Gastroesophageal sphincter (tissue), 4 donors: ENCODE results near the gene BATF3. TPM values are rescaled to one million over a fixed set of nuclear protein-coding genes. Genes with fewer than 3 reads are reported as not detected.

Source experiments
- ATAC-seq: fragments of 150-250 bp; one replicate; pipeline ENCODE4 v1.9.1; 2016; ENCODE audit warnings: mild to moderate bottlenecking, moderate library complexity
- H3K27ac ChIP-seq, 4 donors: fragments of 200-600 bp; sonication (generic) in 3 of 4; 1 replicate in 3 of 4; 2 replicates in 1 of 4; pipeline ENCODE4 v1.5.1; 2016 to 2019
- H3K27me3 ChIP-seq: fragments of 200-600 bp; sonication (generic); one replicate; pipeline ENCODE4 v1.5.1; 2019
- H3K36me3 ChIP-seq, 2 donors: fragments of 200-600 bp; sonication (generic); one replicate each; pipeline ENCODE4 v1.5.1; 2019; ENCODE audit warnings: control low read depth in 1 of 2
- H3K4me1 ChIP-seq, 3 donors: fragments of 200-600 bp; sonication (generic); 1 replicate in 2 of 3; 2 replicates in 1 of 3; pipeline ENCODE4 v1.5.1; 2016 to 2019; ENCODE audit warnings: control low read depth in 2 of 3
- H3K4me3 ChIP-seq, 2 donors: fragments of 200-600 bp; sonication (generic); one replicate each; pipeline ENCODE4 v1.5.1; 2019; ENCODE audit warnings: mild to moderate bottlenecking in 1 of 2, moderate library complexity in 1 of 2
- H3K9me3 ChIP-seq, 3 donors: fragments of 200-600 bp; sonication (generic); one replicate each; pipeline ENCODE4 v1.5.1; 2017 to 2019; ENCODE audit warnings: control low read depth in 2 of 3
- EP300 ChIP-seq: sonication (generic); formaldehyde crosslinking; IDR thresholded peaks from one replicate; pipeline ENCODE4 v1.6.1; 2017; ENCODE audit warnings: antibody characterized with exemption, mild to moderate bottlenecking
- POLR2A ChIP-seq, 2 donors: fragments of 450-650 bp; IDR thresholded peaks; one replicate each; pipeline ENCODE4 v1.6.1; 2017; ENCODE audit warnings: antibody characterized with exemption in 2 of 2, mild to moderate bottlenecking in 2 of 2, moderate library complexity in 1 of 2
- POLR2AphosphoS5 ChIP-seq: sonication (generic); formaldehyde crosslinking; IDR thresholded peaks from one replicate; pipeline ENCODE4 v1.6.1; 2017; ENCODE audit warnings: antibody characterized with exemption
- WGBS, 2 donors: methylation state at CpG; one replicate each; pipeline ENCODE4 v1.1.5; 2018; ENCODE audit warnings: low coverage in 1 of 2; 5-methylcytosine and 5-hydroxymethylcytosine counted together
- total RNA-seq, 4 donors: library from RNA; depleted of rRNA; stranded (reverse); fragments of >200 nt; gene quantifications; one replicate each; pipeline ENCODE4 v1.1.0, GENCODE V29; 2016
- TF ChIP-seq, protein P1 (sequence below), 4 experiments: fragments of 200-600 bp in 2 of 4; fragments of 450-650 bp in 2 of 4; sonication (generic) in 1 of 4; IDR thresholded peaks; one replicate each; pipeline ENCODE4 v1.5.1; 2017 to 2019; ENCODE audit warnings: antibody characterized with exemption in 4 of 4, mild to moderate bottlenecking in 2 of 4, moderate library complexity in 2 of 4

Gene BATF3
- total RNA-seq, 4 donors from 2014 or later = 0.31 to 3.9 (median 3.7) TPM

- no peaks in the 10 kb centered on the region for H3K36me3 ChIP-seq
- no peaks in the 10 kb centered on the region for H3K27me3 ChIP-seq
- 50% methylated on average over 1 of the region's 1 CpG; no CpG with 5 or more reads in 1 of the 2 donors for WGBS, 2 donors
- no peak for ATAC-seq
- H3K4me1 ChIP-seq = peaks cover 0 to 34% (median 7%) of the 10 kb centered on the region in 3 donors
- no peak overlapping the region for H3K4me3 ChIP-seq
- H3K9me3 ChIP-seq = no peaks in the 10 kb centered on the region
- TF ChIP-seq EP300 (no peak), POLR2AphosphoS5 (no peak), POLR2A (IDR thresholded peaks at IDR 0.05) (no peak)
- TF ChIP-seq, protein P1, sequence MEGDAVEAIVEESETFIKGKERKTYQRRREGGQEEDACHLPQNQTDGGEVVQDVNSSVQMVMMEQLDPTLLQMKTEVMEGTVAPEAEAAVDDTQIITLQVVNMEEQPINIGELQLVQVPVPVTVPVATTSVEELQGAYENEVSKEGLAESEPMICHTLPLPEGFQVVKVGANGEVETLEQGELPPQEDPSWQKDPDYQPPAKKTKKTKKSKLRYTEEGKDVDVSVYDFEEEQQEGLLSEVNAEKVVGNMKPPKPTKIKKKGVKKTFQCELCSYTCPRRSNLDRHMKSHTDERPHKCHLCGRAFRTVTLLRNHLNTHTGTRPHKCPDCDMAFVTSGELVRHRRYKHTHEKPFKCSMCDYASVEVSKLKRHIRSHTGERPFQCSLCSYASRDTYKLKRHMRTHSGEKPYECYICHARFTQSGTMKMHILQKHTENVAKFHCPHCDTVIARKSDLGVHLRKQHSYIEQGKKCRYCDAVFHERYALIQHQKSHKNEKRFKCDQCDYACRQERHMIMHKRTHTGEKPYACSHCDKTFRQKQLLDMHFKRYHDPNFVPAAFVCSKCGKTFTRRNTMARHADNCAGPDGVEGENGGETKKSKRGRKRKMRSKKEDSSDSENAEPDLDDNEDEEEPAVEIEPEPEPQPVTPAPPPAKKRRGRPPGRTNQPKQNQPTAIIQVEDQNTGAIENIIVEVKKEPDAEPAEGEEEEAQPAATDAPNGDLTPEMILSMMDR (IDR thresholded peaks at IDR 0.05) = no peak
- H3K27ac ChIP-seq = no peak overlapping the region
Measured at GRCh38 chr1:212702672-212703071, 3.0 kb upstream of the BATF3 start.

- ATAC-seq = no peak
- H3K4me3 ChIP-seq = no peak overlapping the region
- 57% methylated on average over 1 of the region's 1 CpG; no CpG with 5 or more reads in 1 of the 2 donors for WGBS, 2 donors
Measured at GRCh38 chr1:212701910-212702309, 2.3 kb upstream of the BATF3 start.

DNA sequence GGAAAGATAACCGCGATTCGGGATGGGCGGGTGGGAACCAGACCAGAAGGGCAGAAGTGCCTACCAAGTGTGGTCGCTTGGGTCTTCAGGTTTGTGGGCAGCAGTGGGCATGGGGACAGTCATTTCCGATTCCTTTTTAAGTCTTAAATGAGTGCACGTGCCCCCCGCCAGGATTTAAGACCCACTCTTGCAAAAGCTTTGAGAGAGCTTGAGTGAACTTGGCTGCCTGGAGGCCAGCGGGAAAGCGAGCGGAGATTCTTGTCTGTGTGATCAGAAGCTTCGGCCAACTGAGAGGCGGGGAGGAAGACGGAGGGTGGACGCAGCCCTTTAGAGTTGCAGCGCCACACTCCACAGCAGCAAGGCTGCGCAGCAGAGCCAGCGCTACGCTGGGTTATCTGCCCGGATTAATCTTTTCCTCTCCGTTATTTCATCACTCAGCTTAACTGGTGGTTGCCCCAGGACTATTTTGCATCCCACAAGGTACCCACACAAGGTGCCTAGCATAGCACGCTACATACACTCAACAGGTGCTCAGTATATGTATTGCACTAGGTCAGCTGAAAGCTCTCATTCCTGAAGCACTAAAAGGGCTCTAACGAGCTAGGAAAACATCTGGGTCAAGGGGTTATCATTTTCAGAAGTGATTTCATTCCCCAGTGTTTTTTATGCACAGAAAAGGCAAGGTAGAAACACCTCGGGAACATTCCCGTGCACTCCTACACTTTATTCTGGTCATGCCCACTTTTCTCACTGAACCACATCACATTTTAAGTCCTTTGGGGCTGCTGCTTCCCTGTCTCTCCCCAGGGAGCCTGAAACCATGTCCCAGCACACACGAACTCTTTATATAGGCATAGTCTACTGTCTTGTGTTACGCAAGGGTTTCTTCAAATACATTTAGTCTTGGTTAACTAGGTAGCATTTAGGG lies 1.5 kb upstream of the BATF3 start:
- Histone ChIP-seq H3K4me3 (peak overlapping the region; percentile 31 to 67), H3K27ac (peak overlapping the region in 3 of 4 donors; percentile 72 to 82 (median 76)), H3K36me3 (no peaks in the 10 kb centered on the region), H3K27me3 (no peaks in the 10 kb centered on the region), H3K9me3 (no peaks in the 10 kb centered on the region), H3K4me1 (peaks cover 0 to 34% (median 7%) of the 10 kb centered on the region in 3 donors)
- TF ChIP-seq EP300 = no peak
- no peak for TF ChIP-seq POLR2A (IDR thresholded peaks at IDR 0.05)
- no peak for TF ChIP-seq POLR2AphosphoS5
- TF ChIP-seq, protein P1 (IDR thresholded peaks at IDR 0.05) = peak in 1 of 4 experiments; percentile 44
- peak; percentile 63 for ATAC-seq
- WGBS, 2 donors = 13 to 28% methylated on average over 8 to 22 of the region's 27 CpGs

More at GRCh38 chr1:212701910-212702309, 2.3 kb upstream of the BATF3 start:
- Histone ChIP-seq H3K27ac (no peak overlapping the region), H3K36me3 (no peaks in the 10 kb centered on the region), H3K9me3 (no peaks in the 10 kb centered on the region), H3K27me3 (no peaks in the 10 kb centered on the region), H3K4me1 (peaks cover 0 to 34% (median 7%) of the 10 kb centered on the region in 3 donors)
- TF ChIP-seq EP300 = no peak
- TF ChIP-seq POLR2A (IDR thresholded peaks at IDR 0.05) = no peak
- no peak for TF ChIP-seq POLR2AphosphoS5
- TF ChIP-seq, protein P1 (IDR thresholded peaks at IDR 0.05) = no peak

- Histone ChIP-seq H3K36me3 (no peaks in the 10 kb centered on the region), H3K4me3 (peak overlapping the region; percentile 31 to 67), H3K27ac (peak overlapping the region in 3 of 4 donors; percentile 72 to 82 (median 76)), H3K9me3 (no peaks in the 10 kb centered on the region), H3K4me1 (peaks cover 0 to 34% (median 7%) of the 10 kb centered on the region in 3 donors), H3K27me3 (no peaks in the 10 kb centered on the region)
- WGBS, 2 donors = 0% methylated on average over 1 to 8 of the region's 56 CpGs
- no peak for TF ChIP-seq EP300
- TF ChIP-seq POLR2AphosphoS5 = peak; percentile 68
- TF ChIP-seq, protein P1 (IDR thresholded peaks at IDR 0.05) = no peak
- TF ChIP-seq POLR2A (IDR thresholded peaks at IDR 0.05) = peak in 1 of 2 donors; percentile 27
- ATAC-seq = peak; percentile 60
Measured at GRCh38 chr1:212700223-212700891, 717 bp upstream of the BATF3 start.
